BLaER1 (cell line): ENCODE results near the gene NAV2.
"Not testable (repeated sequence)": the region's sequence is repeated elsewhere in the genome, so short reads cannot be mapped to it uniquely, and the experiment has no call there.

Source experiments
- H3K27ac ChIP-seq: shearing (Covaris generic); formaldehyde crosslinking; 2 replicates; pipeline ENCODE4 v1.8.1; 2022
- H3K27me3 ChIP-seq: shearing (Covaris generic); formaldehyde crosslinking; 2 replicates; pipeline ENCODE4 v1.8.1; 2022
- H3K36me3 ChIP-seq: shearing (Covaris generic); formaldehyde crosslinking; 2 replicates; pipeline ENCODE4 v1.8.1; 2022
- H3K4me1 ChIP-seq: shearing (Covaris generic); formaldehyde crosslinking; 2 replicates; pipeline ENCODE4 v1.8.1; 2022
- H3K4me2 ChIP-seq: shearing (Covaris generic); formaldehyde crosslinking; 2 replicates; pipeline ENCODE4 v1.8.1; 2022
- H3K4me3 ChIP-seq: shearing (Covaris generic); formaldehyde crosslinking; 2 replicates; pipeline ENCODE4 v1.8.1; 2022
- H3K9ac ChIP-seq: shearing (Covaris generic); formaldehyde crosslinking; 2 replicates; pipeline ENCODE4 v1.8.1; 2022
- H3K9me3 ChIP-seq: shearing (Covaris generic); formaldehyde crosslinking; 2 replicates; pipeline ENCODE4 v1.8.1; 2022
- H4K20me1 ChIP-seq: shearing (Covaris generic); formaldehyde crosslinking; 2 replicates; pipeline ENCODE4 v1.8.1; 2022
- Cebpa-rat ChIP-seq: shearing (Covaris generic); IDR thresholded peaks from 2 replicates; pipeline ENCODE4 v1.8.1; 2022

Gene NAV2

GRCh38 chr11:20004866-20005265, 292.2 kb downstream of the NAV2 start:
- H3K9me3 ChIP-seq, result no peaks in the 10 kb centered on the region
- H3K4me2 ChIP-seq, result no peak overlapping the region
- H3K4me1 ChIP-seq, result peaks cover 45% of the 10 kb centered on the region
- H3K9ac ChIP-seq, result no peak overlapping the region
- no peak overlapping the region for H3K4me3 ChIP-seq
- H3K27ac ChIP-seq, result no peak overlapping the region
- TF ChIP-seq Cebpa-rat, result no peak
- no peaks in the 10 kb centered on the region for H4K20me1 ChIP-seq
- no peaks in the 10 kb centered on the region for H3K36me3 ChIP-seq
- H3K27me3 ChIP-seq, result no peaks in the 10 kb centered on the region

- no peaks in the 10 kb centered on the region for H3K27me3 ChIP-seq
Observed at GRCh38 chr11:20005747-20006146, 293.1 kb downstream of the NAV2 start.

GRCh38 chr11:20006618-20007017, 294.0 kb downstream of the NAV2 start:
- H4K20me1 ChIP-seq, H3K9me3 ChIP-seq, H3K36me3 ChIP-seq, H3K27ac ChIP-seq, H3K27me3 ChIP-seq, H3K4me2 ChIP-seq, H3K4me3 ChIP-seq, H3K9ac ChIP-seq: not testable (repeated sequence)
- H3K4me1 ChIP-seq, result peaks cover 38% of the 10 kb centered on the region

More at GRCh38 chr11:20005747-20006146, 293.1 kb downstream of the NAV2 start:
- Histone ChIP-seq H3K4me2 (no peak overlapping the region), H3K9ac (no peak overlapping the region), H3K36me3 (no peaks in the 10 kb centered on the region), H3K27ac (no peak overlapping the region), H4K20me1 (no peaks in the 10 kb centered on the region), H3K9me3 (no peaks in the 10 kb centered on the region), H3K4me1 (peaks cover 42% of the 10 kb centered on the region), H3K4me3 (no peak overlapping the region)
- TF ChIP-seq Cebpa-rat, result no peak

GRCh38 chr11:20007386-20007785, 294.7 kb downstream of the NAV2 start:
- H3K9me3 ChIP-seq, result no peaks in the 10 kb centered on the region
- no peaks in the 10 kb centered on the region for H4K20me1 ChIP-seq
- peak overlapping the region; percentile 77 for H3K4me2 ChIP-seq
- peak overlapping the region; percentile 77; the same call in 1 of the 2 replicates for H3K27ac ChIP-seq
- H3K27me3 ChIP-seq, result no peaks in the 10 kb centered on the region
- peaks cover 38% of the 10 kb centered on the region for H3K4me1 ChIP-seq
- no peak overlapping the region for H3K9ac ChIP-seq
- H3K4me3 ChIP-seq, result no peak overlapping the region
- H3K36me3 ChIP-seq, result no peaks in the 10 kb centered on the region
- no peak for TF ChIP-seq Cebpa-rat

GRCh38 chr11:20008190-20008870, 295.7 kb downstream of the NAV2 start:
- H3K9me3 ChIP-seq, result no peaks in the 10 kb centered on the region
- H3K4me3 ChIP-seq, result no peak overlapping the region
- TF ChIP-seq Cebpa-rat, result no peak
- H3K27me3 ChIP-seq, result no peaks in the 10 kb centered on the region
- H4K20me1 ChIP-seq, result no peaks in the 10 kb centered on the region
- peaks cover 36% of the 10 kb centered on the region for H3K4me1 ChIP-seq
- no peaks in the 10 kb centered on the region for H3K36me3 ChIP-seq
- 0 out of 2 replicates have a peak overlapping the region, but pooled peaks have one; percentile 10 for H3K9ac ChIP-seq
- H3K27ac ChIP-seq, result peak overlapping the region; percentile 77
- peak overlapping the region; percentile 77 for H3K4me2 ChIP-seq

- Histone ChIP-seq H3K27me3 (no peaks in the 10 kb centered on the region), H3K27ac (peak overlapping the region; percentile 77), H3K9me3 (no peaks in the 10 kb centered on the region), H3K4me2 (peak overlapping the region; percentile 77), H3K36me3 (no peaks in the 10 kb centered on the region), H3K9ac (no peak overlapping the region), H3K4me1 (peaks cover 39% of the 10 kb centered on the region), H3K4me3 (no peak overlapping the region), H4K20me1 (no peaks in the 10 kb centered on the region)
- TF ChIP-seq Cebpa-rat, result no peak
Observed at GRCh38 chr11:20008871-20009644, 296.4 kb downstream of the NAV2 start.

- H3K4me1 ChIP-seq, result peaks cover 39% of the 10 kb centered on the region
- H3K27ac ChIP-seq, result no peak overlapping the region
- no peaks in the 10 kb centered on the region for H3K36me3 ChIP-seq
- no peak overlapping the region for H3K9ac ChIP-seq
- H3K9me3 ChIP-seq, result no peaks in the 10 kb centered on the region
- no peaks in the 10 kb centered on the region for H3K27me3 ChIP-seq
- peak overlapping the region; percentile 77; the same call in 1 of the 2 replicates for H3K4me2 ChIP-seq
- no peaks in the 10 kb centered on the region for H4K20me1 ChIP-seq
- no peak overlapping the region for H3K4me3 ChIP-seq
- no peak for TF ChIP-seq Cebpa-rat
Observed at GRCh38 chr11:20010156-20010850, 297.7 kb downstream of the NAV2 start.

- TF ChIP-seq Cebpa-rat, result no peak
- Histone ChIP-seq H3K4me3 (no peak overlapping the region), H3K9me3 (no peaks in the 10 kb centered on the region), H3K27ac (no peak overlapping the region), H3K4me1 (peaks cover 39% of the 10 kb centered on the region), H3K4me2 (no peak overlapping the region), H3K27me3 (no peaks in the 10 kb centered on the region), H4K20me1 (no peaks in the 10 kb centered on the region), H3K9ac (no peak overlapping the region), H3K36me3 (no peaks in the 10 kb centered on the region)
Observed at GRCh38 chr11:20010851-20011225, 298.2 kb downstream of the NAV2 start.

- TF ChIP-seq Cebpa-rat, result no peak
- Histone ChIP-seq H3K27me3 (no peaks in the 10 kb centered on the region), H3K4me2 (no peak overlapping the region), H3K9me3 (no peaks in the 10 kb centered on the region), H3K36me3 (no peaks in the 10 kb centered on the region), H3K4me1 (peaks cover 39% of the 10 kb centered on the region), H3K9ac (no peak overlapping the region), H4K20me1 (no peaks in the 10 kb centered on the region), H3K4me3 (no peak overlapping the region), H3K27ac (no peak overlapping the region)
Observed at GRCh38 chr11:20011307-20011951, 298.8 kb downstream of the NAV2 start.
